Inflammatory macrophage (primary cell): ENCODE measurements around the gene FAM25A.

Experiments
- DNase-seq, 2 donors: peaks; one replicate each; pipeline ENCODE4 v3.0.0-alpha.2; 2020 to 2022

FAM25A gene

DNA sequence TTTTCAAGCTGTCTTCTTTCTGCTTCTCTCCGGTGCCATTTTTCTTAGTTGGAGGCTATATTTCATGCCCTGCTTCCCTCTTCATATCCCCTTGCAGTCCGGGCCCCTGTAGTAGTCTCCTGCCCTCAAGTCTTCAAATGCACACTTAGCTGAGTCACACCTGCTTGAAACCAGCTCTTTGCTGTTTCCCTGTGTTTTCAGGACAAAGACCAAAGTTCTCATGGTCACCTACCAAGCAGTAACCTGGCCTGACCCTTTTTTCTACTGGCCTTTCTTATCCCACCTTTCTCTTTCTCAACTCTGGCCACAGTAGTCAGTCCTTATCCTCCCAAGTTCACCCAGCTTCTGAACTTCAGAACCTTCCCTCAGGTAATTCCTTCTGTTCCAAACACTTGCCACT, 46.1 kb downstream of the FAM25A start:
- no peak for DNase-seq

- DNase-seq: no peak
Measured at GRCh38 chr10:87066865-87067264, 46.8 kb downstream of the FAM25A start.

DNA sequence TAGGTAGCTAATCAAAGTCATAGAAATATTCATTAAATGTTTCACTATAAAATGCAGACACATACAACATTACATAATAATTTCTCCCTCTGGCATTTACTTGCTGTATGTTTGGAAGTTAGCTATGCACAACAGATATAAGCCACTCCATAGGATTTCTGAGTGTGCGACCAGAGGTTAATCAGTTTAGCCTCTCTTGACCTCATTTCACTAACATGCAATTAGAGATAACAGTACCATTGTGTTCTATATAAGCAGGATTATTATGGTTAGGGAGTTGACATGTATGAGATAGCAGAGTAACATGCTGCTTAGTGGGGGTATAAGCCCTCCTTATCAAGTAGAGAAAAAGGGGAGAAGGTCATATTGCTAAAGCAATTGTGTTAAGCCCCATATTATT, 48.2 kb downstream of the FAM25A start:
- DNase-seq: no peak

- no peak for DNase-seq
Measured at GRCh38 chr10:87072449-87072848, 52.4 kb downstream of the FAM25A start.
